Measurements from ENCODE around the gene SGCD.
"Not testable (repeated sequence)": the region's sequence is repeated elsewhere in the genome, so short reads cannot be mapped to it uniquely, and the experiment has no call there.

The SGCD gene

GRCh38 chr5:156628421-156628820 is 301.5 kb downstream of the SGCD start:
- no peak for DNase-seq (ENCODE audit: low read depth in 2 of 2)

- DNase-seq (ENCODE audit: low read depth in 2 of 2), result no peak
Measured at GRCh38 chr5:156631005-156631404, 304.0 kb downstream of the SGCD start.

- no peak for DNase-seq (ENCODE audit: low read depth in 2 of 2)
Measured at GRCh38 chr5:156634301-156634700, 307.3 kb downstream of the SGCD start.

GRCh38 chr5:156640691-156641241 is 313.8 kb downstream of the SGCD start:
- no peak for DNase-seq (ENCODE audit: low read depth in 2 of 2)

GRCh38 chr5:156641686-156642085 is 314.7 kb downstream of the SGCD start:
- DNase-seq (ENCODE audit: low read depth in 2 of 2), result no peak

GRCh38 chr5:156647034-156647451 is 320.1 kb downstream of the SGCD start:
- no peak for DNase-seq (ENCODE audit: low read depth in 2 of 2)

GRCh38 chr5:156654444-156654843 is 327.5 kb downstream of the SGCD start:
- DNase-seq (ENCODE audit: low read depth in 2 of 2), result no peak

GRCh38 chr5:156655732-156656131 is 328.8 kb downstream of the SGCD start:
- DNase-seq (ENCODE audit: low read depth in 2 of 2), result no peak

GRCh38 chr5:156664832-156665231 is 337.9 kb downstream of the SGCD start:
- DNase-seq (ENCODE audit: low read depth in 2 of 2), result not testable (repeated sequence)

GRCh38 chr5:156666686-156667085 is 339.7 kb downstream of the SGCD start:
- DNase-seq (ENCODE audit: low read depth in 2 of 2), result not testable (repeated sequence)

GRCh38 chr5:156667616-156668015 is 340.7 kb downstream of the SGCD start:
- no peak for DNase-seq (ENCODE audit: low read depth in 2 of 2)

- no peak for DNase-seq (ENCODE audit: low read depth in 2 of 2)
Measured at GRCh38 chr5:156669416-156669815, 342.5 kb downstream of the SGCD start.

- DNase-seq (ENCODE audit: low read depth in 2 of 2), result no peak
Measured at GRCh38 chr5:156670615-156671014, 343.7 kb downstream of the SGCD start.

- DNase-seq (ENCODE audit: low read depth in 2 of 2), result no peak
Measured at GRCh38 chr5:156675395-156675794, 348.4 kb downstream of the SGCD start.

GRCh38 chr5:156677963-156678362 is 351.0 kb downstream of the SGCD start:
- DNase-seq (ENCODE audit: low read depth in 2 of 2), result no peak

GRCh38 chr5:156678484-156678883 is 351.5 kb downstream of the SGCD start:
- DNase-seq (ENCODE audit: low read depth in 2 of 2), result no peak

GRCh38 chr5:156680831-156681230 is 353.9 kb downstream of the SGCD start:
- no peak for DNase-seq (ENCODE audit: low read depth in 2 of 2)

- no peak for DNase-seq (ENCODE audit: low read depth in 2 of 2)
Measured at GRCh38 chr5:156681265-156681664, 354.3 kb downstream of the SGCD start.

- no peak for DNase-seq (ENCODE audit: low read depth in 2 of 2)
Measured at GRCh38 chr5:156682971-156683370, 356.0 kb downstream of the SGCD start.

- DNase-seq (ENCODE audit: low read depth in 2 of 2), result no peak
Measured at GRCh38 chr5:156683509-156683908, 356.5 kb downstream of the SGCD start.

GRCh38 chr5:156684216-156684615 is 357.3 kb downstream of the SGCD start:
- DNase-seq (ENCODE audit: low read depth in 2 of 2), result no peak

- DNase-seq (ENCODE audit: low read depth in 2 of 2), result no peak
Measured at GRCh38 chr5:156685481-156685880, 358.5 kb downstream of the SGCD start.

- DNase-seq (ENCODE audit: low read depth in 2 of 2), result no peak
Measured at GRCh38 chr5:156686380-156686779, 359.4 kb downstream of the SGCD start.

GRCh38 chr5:156686796-156687195 is 359.8 kb downstream of the SGCD start:
- no peak for DNase-seq (ENCODE audit: low read depth in 2 of 2)

Data from stimulated activated CD4-positive, alpha-beta T cell treated with anti-CD3 and anti-CD28 coated beads, Interleukin-12 subunit alpha, Interleukin-12 subunit beta, amount 100 ng/mL, for 24 hours (primary cell).